ENCODE measurements around the gene NUBP2. TPM values are rescaled to one million over a fixed set of nuclear protein-coding genes. Genes with fewer than 3 reads are reported as not detected.

The NUBP2 gene
- total RNA-seq, 1 donor from 2014 or later, result 49.8 TPM

DNA sequence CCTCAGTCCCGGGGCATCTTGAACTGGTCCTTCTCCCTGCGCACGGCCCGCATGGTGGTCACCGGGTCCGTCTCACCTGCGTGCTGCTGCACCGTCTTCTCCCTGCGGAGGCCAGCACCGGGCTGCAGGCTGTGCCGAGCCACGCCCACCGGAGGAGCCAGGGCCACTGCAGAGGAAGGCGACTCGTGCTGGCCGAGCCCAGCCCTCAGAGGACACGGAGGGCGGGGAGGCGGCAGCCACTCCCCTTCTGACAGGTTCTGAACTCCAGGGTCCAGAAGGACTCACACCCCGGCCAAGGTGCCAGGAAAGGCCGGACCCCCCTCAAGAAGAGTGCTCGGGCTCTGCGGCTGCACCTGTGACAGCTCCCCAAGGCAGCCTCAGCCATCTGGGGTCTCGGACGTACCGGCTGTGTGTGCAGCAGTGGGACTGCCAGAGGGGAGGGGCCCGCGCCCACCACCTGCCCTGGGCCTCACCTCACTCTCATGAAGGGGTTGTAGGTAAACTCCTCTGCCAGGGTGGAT lies 26.6 kb downstream of the NUBP2 start:
- DNase-seq (ENCODE audit: low spot score), result no peak
- H3K9me3 Mint-ChIP-seq (ENCODE audit: unreplicated experiment), result no peaks in the 10 kb centered on the region
- H3K27me3 Mint-ChIP-seq (ENCODE audit: unreplicated experiment), result peaks cover 3% of the 10 kb centered on the region
- H3K36me3 Mint-ChIP-seq (ENCODE audit: low read depth, unreplicated experiment), result peaks cover 32% of the 10 kb centered on the region
- TF ChIP-seq, protein P1, sequence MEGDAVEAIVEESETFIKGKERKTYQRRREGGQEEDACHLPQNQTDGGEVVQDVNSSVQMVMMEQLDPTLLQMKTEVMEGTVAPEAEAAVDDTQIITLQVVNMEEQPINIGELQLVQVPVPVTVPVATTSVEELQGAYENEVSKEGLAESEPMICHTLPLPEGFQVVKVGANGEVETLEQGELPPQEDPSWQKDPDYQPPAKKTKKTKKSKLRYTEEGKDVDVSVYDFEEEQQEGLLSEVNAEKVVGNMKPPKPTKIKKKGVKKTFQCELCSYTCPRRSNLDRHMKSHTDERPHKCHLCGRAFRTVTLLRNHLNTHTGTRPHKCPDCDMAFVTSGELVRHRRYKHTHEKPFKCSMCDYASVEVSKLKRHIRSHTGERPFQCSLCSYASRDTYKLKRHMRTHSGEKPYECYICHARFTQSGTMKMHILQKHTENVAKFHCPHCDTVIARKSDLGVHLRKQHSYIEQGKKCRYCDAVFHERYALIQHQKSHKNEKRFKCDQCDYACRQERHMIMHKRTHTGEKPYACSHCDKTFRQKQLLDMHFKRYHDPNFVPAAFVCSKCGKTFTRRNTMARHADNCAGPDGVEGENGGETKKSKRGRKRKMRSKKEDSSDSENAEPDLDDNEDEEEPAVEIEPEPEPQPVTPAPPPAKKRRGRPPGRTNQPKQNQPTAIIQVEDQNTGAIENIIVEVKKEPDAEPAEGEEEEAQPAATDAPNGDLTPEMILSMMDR (IDR thresholded peaks at IDR 0.05; ENCODE audit: unreplicated experiment), result no peak
- H3K27ac Mint-ChIP-seq (ENCODE audit: unreplicated experiment), result no peak overlapping the region
- H3K4me1 Mint-ChIP-seq (ENCODE audit: unreplicated experiment), result no peaks in the 10 kb centered on the region
- H3K4me3 Mint-ChIP-seq (ENCODE audit: unreplicated experiment), result no peak overlapping the region

DNA sequence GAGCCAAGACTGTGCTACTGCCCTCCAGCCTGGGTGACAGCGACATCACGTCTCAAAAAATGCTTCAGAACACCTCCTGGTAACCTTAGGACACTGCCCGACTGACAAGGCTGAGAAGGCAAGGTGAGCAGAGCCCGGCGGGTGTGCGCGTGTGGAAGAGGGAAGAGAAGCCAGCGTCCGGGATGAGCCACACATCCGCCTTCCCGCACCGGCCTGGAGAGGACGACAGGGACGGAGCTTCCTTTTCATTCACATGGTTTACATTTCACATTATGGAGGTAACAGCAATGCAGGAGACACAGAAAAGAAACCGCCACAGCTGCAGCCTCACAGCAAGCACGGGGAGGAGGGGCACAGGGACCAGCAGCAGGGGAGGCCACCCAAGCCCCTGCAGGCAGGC lies 27.3 kb downstream of the NUBP2 start:
- Mint-ChIP-seq H3K9me3 (ENCODE audit: unreplicated experiment) (no peaks in the 10 kb centered on the region), H3K27me3 (ENCODE audit: unreplicated experiment) (no peaks in the 10 kb centered on the region), H3K27ac (ENCODE audit: unreplicated experiment) (no peak overlapping the region), H3K4me3 (ENCODE audit: unreplicated experiment) (no peak overlapping the region), H3K4me1 (ENCODE audit: unreplicated experiment) (no peaks in the 10 kb centered on the region), H3K36me3 (ENCODE audit: low read depth, unreplicated experiment) (peaks cover 36% of the 10 kb centered on the region)
- TF ChIP-seq, protein P1 (IDR thresholded peaks at IDR 0.05; ENCODE audit: unreplicated experiment), result no peak
- no peak for DNase-seq (ENCODE audit: low spot score)

DNA sequence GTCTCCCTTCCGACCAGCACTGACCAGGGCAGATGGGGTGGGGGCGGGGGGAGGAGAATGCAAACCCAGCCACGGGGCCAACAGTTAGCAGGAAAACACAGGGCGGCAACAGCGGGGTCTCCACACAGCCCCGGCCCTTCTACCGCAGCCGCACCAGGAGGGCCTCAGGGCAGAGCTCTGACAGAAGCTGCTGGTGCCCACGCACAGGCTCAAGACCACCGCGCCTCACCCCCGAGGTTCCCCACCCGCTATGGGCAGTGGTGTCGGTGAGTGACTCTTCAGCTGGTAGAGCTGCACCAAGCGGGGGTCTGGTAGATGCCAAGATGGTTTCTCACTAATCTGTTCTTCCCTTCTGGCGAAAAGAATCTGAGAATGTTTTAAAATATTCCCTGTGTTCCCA lies 27.8 kb downstream of the NUBP2 start:
- Mint-ChIP-seq H3K4me1 (ENCODE audit: unreplicated experiment) (no peaks in the 10 kb centered on the region), H3K4me3 (ENCODE audit: unreplicated experiment) (no peak overlapping the region), H3K9me3 (ENCODE audit: unreplicated experiment) (no peaks in the 10 kb centered on the region), H3K27ac (ENCODE audit: unreplicated experiment) (no peak overlapping the region), H3K36me3 (ENCODE audit: low read depth, unreplicated experiment) (peaks cover 39% of the 10 kb centered on the region), H3K27me3 (ENCODE audit: unreplicated experiment) (no peaks in the 10 kb centered on the region)
- no peak for DNase-seq (ENCODE audit: low spot score)
- TF ChIP-seq, protein P1 (IDR thresholded peaks at IDR 0.05; ENCODE audit: unreplicated experiment), result no peak

DNA sequence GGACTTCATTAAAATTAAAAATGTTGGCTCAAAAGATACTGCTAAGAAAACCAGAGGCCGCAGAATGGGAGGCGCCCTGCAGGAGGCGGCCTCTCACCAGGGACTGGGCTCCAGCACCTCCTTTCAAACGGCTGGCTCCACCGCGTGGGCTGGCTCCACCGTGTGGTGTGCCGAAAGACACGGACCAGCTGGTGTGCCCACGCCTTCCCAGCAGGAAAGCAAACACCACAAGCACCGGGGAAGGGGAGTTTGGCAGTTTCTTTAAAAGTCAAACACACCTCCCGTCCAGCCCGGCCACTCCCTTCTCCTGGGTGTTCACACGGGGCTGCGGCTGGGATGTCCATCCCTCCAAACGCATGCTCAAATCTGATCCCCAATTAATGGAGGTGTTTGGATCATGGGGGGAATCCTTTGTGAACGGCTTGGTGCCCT lies 30.0 kb downstream of the NUBP2 start:
- no peaks in the 10 kb centered on the region for H3K27me3 Mint-ChIP-seq (ENCODE audit: unreplicated experiment)
- DNase-seq (ENCODE audit: low spot score), result peak; percentile 52
- H3K36me3 Mint-ChIP-seq (ENCODE audit: low read depth, unreplicated experiment), result peaks cover 23% of the 10 kb centered on the region
- no peaks in the 10 kb centered on the region for H3K4me1 Mint-ChIP-seq (ENCODE audit: unreplicated experiment)
- no peak overlapping the region for H3K27ac Mint-ChIP-seq (ENCODE audit: unreplicated experiment)
- H3K4me3 Mint-ChIP-seq (ENCODE audit: unreplicated experiment), result no peak overlapping the region
- no peaks in the 10 kb centered on the region for H3K9me3 Mint-ChIP-seq (ENCODE audit: unreplicated experiment)
- TF ChIP-seq, protein P1 (IDR thresholded peaks at IDR 0.05; ENCODE audit: unreplicated experiment), result peak; percentile 35

DNA sequence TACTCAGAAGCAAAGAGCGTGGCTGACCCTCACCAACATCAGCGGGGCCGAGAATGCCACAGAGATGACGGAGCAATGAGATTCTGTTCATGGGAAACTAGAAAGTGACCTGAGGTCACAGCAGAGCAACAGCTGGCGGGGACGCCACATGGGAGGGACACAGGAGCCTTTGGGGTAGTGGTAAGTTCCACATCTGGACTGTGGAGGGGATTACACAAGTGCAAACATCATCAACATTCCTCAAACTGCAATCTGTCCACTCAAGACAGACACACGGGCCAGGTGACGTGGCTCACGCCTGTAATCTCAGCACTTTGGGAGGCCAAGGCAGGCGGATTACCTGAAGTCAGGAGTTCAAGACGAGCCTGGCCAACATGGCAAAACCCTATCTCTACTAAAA lies 32.7 kb downstream of the NUBP2 start:
- H3K36me3 Mint-ChIP-seq (ENCODE audit: low read depth, unreplicated experiment), result peaks cover 24% of the 10 kb centered on the region
- TF ChIP-seq, protein P1 (IDR thresholded peaks at IDR 0.05; ENCODE audit: unreplicated experiment), result no peak
- no peaks in the 10 kb centered on the region for H3K27me3 Mint-ChIP-seq (ENCODE audit: unreplicated experiment)
- no peaks in the 10 kb centered on the region for H3K9me3 Mint-ChIP-seq (ENCODE audit: unreplicated experiment)
- H3K4me1 Mint-ChIP-seq (ENCODE audit: unreplicated experiment), result no peaks in the 10 kb centered on the region
- H3K4me3 Mint-ChIP-seq (ENCODE audit: unreplicated experiment), result peak overlapping the region; percentile 56
- no peak for DNase-seq (ENCODE audit: low spot score)
- no peak overlapping the region for H3K27ac Mint-ChIP-seq (ENCODE audit: unreplicated experiment)

Measured in endothelial cell (in vitro differentiated cells).